Breast epithelium (tissue), 3 donors: Measurements from ENCODE around the gene OAT.

Source experiments
- POLR2A ChIP-seq: fragments of 450-650 bp; IDR thresholded peaks from one replicate; pipeline ENCODE4 v1.6.1; 2016; ENCODE audit warnings: antibody characterized with exemption, mild to moderate bottlenecking, moderate library complexity
- TF ChIP-seq, protein P1 (sequence below), 3 donors: fragments of 450-650 bp; IDR thresholded peaks; one replicate each; pipeline ENCODE4 v1.5.1; 2016 to 2017; ENCODE audit warnings: antibody characterized with exemption in 3 of 3, mild to moderate bottlenecking in 3 of 3, moderate library complexity in 3 of 3

DNA sequence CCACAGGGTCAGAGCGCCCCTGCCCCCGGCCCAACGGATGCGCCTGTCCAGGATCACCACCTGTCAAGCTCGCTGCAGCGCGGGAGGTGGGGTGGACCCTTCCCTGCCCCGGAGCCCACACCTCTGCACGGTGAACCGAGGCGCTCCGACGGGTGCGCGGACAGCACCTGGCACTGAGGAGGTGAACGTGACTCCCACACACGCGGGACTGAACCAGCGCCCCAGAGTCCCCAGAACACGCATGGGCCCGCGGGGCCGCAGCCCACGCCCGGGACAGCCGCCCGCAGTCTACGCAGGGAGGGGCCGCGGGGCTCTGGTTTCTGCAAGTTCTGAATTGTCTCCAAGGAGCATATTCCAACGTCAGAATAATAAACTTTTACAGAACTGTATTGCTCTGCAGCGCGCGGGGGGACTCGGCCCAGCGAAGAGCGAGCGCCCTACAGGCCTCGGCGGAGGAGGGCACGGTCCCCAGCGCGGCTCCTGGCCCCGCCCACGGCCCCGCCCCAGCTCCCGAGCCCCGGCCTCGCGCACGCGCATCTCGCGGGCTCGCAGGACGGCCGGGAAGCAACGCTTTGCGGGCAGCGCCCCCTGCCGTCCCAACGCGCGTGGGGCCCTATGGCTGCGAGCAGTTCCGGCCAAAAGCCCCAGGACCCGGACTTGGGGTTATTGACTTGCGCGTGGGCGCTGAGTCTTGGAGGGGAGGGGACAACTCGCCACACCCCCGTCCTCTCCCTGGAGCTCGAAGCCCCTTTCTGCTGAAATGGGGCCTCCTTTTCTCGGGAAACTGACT lies 29.7 kb downstream of the OAT start:
- TF ChIP-seq, protein P1, sequence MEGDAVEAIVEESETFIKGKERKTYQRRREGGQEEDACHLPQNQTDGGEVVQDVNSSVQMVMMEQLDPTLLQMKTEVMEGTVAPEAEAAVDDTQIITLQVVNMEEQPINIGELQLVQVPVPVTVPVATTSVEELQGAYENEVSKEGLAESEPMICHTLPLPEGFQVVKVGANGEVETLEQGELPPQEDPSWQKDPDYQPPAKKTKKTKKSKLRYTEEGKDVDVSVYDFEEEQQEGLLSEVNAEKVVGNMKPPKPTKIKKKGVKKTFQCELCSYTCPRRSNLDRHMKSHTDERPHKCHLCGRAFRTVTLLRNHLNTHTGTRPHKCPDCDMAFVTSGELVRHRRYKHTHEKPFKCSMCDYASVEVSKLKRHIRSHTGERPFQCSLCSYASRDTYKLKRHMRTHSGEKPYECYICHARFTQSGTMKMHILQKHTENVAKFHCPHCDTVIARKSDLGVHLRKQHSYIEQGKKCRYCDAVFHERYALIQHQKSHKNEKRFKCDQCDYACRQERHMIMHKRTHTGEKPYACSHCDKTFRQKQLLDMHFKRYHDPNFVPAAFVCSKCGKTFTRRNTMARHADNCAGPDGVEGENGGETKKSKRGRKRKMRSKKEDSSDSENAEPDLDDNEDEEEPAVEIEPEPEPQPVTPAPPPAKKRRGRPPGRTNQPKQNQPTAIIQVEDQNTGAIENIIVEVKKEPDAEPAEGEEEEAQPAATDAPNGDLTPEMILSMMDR (IDR thresholded peaks at IDR 0.05): peak; percentile 79 to 97 (median 83)
- no peak for TF ChIP-seq POLR2A
